Activated T-helper 1 cell treated with Interleukin-2 at 50 U/mL for 16 hours (primary cell): ENCODE data around the gene DPM2.

Experiments used
- DNase-seq: peaks from one replicate; pipeline ENCODE4 v3.0.0-alpha.2; 2020; ENCODE audit warnings: low read depth

The DPM2 gene

DNA sequence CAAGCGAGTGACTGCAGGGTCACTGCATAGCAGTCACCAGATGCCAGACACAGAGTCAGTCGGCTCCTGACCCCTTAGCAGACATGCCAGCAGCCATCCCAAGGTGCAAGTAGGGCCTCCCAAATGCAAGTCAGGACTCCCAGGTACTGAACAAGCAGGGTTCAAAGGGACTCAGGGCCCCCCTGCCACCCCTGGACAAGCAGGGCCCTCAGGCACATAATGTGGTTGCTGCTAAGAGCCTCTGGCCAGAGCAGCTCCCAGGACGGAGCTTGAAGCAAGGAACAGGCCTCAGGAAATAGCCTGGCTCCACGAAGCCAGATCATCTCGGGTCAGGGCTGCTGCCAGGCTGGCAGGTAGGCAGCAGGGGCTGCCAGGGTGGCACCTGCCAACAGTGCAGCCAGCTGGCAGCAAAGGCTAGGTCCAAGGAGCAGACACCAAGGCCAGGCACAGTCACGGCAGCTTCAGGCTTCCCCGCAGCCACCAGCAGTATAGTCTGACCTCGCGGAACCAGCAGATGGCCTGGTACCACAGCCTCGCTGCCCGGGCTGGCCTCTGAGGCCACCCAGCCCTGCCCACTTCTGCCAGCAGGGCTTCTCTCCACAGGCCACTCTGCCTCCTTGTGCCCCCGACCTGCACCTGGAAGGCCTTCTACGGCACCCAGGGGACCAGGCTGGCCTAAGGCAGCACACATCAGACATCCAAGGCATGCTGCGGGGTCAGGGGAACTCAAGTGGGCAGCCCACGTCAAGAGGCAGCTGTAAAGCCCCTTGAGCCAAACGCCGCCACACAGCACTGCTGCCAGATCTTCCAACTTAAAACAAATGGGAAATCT lies 35.7 kb upstream of the DPM2 start:
- DNase-seq: no peak

DNA sequence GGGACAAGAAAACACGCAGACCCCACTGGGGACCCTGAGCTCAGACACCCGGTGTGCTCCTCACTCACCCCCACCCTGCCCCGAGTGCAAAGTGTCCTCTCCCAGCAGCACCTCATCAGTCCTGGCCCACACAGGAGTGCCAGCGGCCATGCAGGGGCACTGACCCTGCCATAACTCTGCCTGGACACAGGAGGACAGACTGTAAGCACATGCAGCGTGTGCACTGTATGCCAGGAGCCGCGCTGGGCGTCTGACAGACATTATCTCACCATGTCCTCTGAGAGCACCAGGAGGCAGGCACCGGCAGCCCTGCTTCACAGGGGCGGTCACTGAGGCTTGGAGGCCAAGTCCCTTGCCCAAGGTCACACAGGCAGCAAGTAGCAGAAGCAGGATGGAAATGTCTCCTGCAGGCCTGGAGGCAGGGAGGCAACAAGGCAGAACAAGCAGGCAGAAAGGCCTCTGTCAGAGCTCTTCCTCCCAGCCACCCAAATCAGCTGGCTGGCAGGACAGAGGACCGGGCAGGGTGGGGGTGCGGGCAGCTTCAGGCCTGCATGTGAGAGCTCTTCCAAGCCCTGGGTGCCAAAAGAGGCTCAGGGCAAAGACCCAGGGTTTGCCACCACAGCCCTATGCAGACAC lies 34.7 kb upstream of the DPM2 start:
- no peak for DNase-seq

GRCh38 chr9:127971357-127972235 lies 33.9 kb upstream of the DPM2 start:
- no peak for DNase-seq

DNA sequence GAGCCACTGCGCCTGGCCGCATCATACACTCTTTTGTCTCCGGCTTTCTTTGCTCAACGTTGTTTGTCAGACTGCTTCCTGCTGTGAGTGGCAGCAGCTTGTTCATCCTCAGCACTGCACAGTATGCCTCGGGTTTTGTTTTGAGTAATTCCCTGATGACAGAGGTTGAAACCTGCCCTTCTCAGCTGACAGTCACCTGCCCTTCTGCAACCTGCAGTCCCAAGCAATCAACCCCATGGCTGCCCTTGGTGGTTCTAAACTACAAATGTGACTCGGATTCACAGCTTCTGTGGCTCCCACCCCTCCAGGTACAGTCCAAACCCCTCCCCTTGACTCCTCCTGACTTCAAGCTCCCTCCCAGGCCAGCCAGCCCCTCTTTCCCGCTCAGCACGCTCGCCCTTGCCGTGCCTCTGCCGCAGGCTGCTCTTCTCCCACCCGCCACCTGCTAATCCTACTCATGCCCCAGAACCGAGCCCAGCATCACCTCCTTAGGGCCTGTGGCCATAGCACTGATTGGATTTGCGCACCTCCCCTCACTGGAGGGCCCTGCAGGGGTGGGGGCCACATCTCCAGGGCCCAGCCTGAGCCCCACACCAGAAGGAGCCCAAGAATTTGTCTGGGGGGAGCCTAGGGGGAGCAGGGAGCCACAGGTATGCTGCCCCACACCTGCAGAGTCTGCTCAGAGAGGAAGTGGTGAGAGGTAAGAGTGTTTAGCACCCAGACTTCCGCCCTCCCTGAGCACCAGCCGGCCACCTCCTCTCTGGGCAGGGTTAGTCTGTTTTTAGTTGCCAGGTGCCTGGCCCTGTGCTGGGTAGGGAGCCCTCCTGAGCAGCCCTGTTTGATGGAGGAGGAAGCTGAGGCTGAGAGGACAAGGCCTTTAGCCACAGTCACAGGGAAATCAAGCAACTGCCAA lies 33.0 kb upstream of the DPM2 start:
- DNase-seq: peak; percentile 53

DNA sequence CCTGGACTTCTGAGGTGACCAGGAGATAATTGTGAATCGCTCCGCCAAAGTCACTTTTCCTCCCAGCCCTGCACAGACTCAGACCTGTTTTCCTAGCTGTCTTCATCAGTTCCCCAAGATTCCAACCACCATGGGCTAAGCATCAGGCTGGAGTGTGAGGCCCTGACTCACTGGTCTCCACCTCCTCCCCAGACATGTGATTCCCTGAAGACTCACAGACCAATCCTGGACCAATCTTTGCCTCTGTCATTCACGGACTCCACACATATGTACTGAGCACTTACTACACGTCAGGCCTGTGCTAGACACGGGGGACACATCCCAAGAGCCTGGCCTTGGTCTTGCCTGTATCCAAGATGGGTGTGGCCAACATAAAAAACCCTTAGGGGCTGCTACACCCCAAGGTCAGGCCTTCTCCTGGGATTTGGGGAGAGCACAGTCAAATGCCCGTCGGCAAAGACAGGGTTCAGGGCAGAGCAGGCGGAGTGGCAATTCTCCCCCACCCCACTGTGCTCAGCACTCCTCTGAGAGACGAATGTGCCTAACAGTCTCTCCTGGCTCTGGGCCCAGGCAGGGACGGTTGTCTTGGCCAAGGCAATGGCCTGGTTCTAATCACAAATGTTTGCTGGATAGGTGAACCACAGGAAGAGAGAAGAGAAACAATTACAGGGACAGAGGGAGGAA lies 31.2 kb upstream of the DPM2 start:
- DNase-seq: no peak

GRCh38 chr9:127968042-127968441 lies 30.4 kb upstream of the DPM2 start:
- no peak for DNase-seq

DNA sequence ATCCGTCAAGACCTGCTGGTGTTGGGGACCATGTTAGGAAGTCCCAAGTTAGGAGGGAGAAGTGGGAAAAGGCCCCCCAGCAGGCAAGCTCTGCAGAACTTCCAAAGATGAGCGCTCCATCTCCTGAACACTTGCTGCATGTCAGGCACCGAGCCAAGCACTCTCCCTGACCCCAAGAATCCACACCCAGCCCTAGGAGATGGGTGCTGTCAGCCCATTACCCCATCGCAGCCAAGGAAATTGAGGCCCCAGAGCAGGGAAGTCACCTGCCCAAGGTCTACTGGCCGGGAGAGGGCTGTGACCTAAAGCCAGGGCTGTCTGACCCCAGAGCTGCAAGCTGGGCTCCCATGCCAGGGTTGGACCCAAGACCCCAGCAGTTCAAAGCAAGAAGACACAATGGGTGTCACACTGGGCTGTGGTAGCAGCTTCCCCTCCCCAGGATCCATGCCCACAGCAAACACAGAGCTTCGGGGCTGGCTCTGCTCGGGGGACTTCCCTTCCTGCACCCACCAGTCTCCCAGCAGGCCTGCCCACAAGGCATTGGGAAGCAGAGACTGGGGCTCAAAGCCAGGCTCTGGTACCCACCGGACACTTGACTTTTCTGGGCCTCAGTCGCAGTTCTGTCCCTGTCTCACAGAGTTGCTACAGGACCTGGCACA lies 29.6 kb upstream of the DPM2 start:
- no peak for DNase-seq

DNA sequence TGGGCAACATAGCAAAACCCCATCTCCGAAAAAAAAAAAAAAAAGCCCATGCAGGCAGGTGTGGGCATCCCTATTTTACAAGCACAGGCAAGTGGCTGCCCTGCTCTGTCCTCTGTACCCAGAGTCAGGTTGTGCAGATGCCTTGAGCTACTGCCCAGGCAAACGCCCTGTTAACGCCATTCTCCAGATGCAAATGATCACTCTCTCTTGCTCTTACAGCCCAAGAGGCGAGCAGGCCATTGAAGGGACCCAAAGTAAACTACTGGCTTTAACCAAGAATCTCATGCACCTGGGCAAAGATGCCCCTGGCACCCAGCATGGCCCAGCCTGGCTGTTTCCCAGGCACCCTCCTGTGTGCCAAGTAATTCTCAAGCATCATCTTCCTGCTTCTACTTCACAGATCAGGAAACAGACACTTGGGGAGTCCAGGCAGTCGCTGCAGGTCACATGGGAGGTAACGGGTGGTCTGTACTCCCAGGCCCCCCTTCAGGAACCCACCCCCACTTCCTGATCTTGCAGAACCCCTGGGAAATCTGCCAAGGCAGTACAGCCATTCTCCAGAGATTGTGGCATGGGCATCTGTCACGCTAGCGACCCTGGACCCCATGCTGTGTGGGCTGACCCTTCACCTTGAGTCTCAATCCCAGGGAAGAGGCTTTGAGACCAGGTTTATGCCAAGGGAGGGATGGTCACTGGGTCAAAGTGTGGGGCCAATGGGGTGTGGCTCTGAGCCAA lies 28.9 kb upstream of the DPM2 start:
- no peak for DNase-seq

DNA sequence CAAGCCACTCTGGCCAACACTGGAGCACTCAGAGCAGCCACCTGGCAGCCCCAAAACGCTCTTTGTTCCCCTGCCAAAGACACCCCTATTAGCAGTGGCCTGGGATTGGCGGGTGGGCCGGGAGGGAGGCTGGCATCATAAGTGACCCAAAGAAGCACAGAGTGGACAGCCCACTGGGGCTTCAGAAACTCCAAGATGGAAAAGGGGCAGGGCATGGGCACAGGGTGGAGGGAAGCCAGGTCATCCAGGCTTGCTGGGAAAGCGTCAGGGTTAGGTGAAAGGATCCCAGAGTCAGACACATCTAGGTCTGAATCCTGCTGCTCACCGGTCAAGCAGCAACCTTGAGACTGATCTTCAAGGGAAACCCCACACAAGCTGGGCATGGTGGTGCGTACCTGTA lies 28.3 kb upstream of the DPM2 start:
- DNase-seq: no peak

- no peak for DNase-seq
Measured at GRCh38 chr9:127963359-127964064, 25.9 kb upstream of the DPM2 start.

DNA sequence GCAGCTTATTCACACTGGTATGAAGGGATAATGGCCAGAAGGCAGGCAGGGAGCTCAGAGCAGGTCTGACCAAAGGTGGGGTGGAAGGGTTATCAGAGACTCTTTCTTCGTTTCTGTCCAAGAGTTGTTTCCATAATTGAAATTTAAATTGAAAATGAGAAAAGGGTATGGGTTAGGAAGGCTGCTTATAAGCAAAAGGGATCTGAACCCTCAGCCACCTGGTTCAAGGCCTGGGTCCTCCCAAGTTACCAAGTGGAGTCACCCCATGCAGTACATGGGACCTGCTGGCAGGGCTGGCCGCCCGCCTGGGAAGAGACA lies 25.3 kb upstream of the DPM2 start:
- DNase-seq: no peak

DNA sequence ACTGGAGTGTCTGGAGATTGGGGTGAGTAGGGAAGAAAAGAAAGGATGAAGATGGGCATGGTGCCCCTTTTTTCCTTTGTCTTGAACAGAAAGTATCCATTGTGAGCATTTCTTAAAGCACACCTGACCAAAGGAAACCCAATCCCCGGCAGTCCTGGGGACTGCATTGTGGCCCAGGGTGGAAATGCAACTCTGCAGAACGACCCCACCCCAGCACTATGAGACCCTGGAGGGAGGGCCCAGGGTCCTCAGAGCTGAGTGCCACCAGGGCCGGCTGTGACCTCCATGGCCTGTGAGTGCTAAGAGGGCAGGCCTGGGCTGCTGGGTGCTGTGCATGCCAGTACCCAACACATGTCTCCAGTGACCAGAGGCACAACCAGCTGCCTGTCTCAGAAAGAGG lies 24.6 kb upstream of the DPM2 start:
- no peak for DNase-seq

DNA sequence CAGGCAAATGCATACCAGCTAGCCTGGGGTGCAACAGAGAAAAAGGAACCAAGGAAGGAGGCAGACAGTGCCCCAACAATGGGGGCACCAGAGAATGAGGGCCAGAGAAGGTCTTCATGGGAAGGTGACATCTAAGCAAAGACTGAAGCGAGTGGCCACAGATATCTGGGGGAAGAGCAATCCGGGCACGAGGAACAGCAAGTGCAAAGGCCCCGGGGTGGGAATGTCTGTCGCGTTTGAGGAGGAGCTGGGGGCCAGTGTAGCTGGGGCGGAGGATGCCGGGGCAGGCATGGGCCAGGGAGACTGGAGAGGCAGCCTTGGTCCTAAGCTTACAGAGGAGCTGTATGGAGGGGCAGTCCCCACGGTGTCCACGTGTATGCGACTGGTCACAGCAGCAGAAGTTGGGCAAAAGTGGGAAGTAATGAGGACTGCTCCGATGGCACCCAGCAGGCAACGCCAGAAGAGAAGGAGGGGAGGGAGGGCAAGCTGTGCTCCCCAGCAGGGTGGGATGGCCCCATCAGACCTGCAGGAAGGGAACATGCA lies 24.0 kb upstream of the DPM2 start:
- DNase-seq: no peak

DNA sequence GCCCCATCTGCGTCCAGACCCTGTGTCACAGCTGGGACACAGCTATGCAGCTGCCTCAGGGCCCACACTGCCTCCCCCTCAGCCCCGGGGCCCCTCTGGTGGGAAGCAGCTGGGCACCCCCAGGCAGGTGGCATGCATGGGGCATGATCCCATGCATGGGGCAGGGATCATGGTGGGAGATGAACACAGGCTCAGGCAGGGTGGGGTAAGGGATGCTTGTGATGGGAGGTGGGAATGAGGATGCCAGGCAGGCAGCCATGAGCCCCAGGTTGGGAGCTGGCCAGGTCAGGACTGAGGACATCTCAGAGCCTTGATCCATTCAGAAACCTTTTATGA lies 23.5 kb upstream of the DPM2 start:
- DNase-seq: no peak

DNA sequence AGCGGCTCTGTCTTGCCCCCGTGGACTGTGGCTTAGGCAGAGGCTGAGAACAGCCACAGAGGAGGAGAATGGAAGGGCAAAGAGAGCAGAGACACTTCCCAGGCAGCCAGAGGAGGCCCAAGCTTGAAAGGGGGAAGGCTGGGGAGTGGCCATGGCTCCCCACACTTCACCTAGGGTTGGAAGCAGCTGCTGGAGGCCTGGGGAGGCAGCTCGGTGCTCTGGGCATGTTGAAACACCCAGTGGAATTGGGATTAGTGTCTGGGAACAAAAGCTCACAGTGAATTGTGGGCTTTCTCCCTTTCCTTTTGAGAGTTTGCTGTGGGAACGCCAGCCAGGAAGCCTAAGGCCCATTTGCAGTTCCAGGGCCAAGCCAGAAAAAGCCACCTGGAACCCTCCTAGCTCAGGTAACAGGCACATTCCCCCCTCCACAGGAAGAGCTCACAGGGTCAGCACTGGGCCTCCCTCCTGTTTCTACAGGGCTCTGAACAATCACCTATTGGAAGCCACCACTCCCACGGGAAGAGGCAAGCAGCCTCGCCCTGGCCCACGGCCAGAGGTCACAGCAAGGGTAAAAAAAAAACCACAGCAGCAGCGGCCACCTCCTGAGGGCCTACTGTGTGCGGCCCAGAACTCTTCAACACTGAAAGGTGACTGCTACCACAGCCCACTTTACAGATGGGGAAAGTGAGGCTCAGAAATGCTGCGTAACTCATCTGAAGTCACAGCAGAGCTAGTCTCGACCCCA lies 22.9 kb upstream of the DPM2 start:
- no peak for DNase-seq

- DNase-seq: no peak
Measured at GRCh38 chr9:127959841-127960409, 22.3 kb upstream of the DPM2 start.

DNA sequence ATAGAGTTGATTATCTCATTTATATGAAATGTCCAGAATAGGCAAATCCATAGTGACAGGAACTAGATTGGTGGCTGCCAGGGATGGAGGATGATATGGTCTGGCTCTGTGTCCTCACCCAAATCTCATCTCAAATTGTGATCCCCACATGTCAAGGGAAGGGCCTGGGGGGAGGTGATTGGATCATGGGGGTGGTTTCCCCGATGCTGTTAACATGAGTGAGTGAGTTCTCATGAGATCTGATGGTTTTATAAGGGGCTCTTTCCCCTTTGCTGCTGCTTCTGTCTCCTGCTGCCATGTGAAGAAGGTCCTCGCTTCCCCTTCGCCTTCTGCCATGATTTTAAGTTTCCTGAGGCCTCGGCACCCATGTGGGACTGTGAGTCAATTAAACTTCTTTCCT lies 21.7 kb upstream of the DPM2 start:
- no peak for DNase-seq

DNA sequence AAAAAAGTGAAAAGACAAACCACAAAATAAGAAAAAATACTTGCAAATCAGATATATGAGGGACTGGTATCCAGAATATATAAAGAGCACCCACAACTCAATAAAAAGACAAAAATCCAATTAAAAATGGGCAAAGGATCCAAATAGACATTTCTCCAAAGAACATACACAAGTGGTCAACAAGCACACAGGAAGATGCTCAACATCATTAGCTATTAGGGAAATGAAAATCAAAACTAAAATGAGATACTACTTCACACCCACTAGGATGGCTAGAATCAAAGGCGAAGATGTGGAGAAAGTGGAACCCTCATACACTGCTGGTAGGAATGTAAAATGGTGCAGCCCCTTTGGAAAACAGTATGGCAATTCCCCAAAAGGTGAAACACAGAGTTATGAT lies 21.1 kb upstream of the DPM2 start:
- no peak for DNase-seq
